ENCODE measurements around the gene FAM193B.

FAM193B gene

DNA sequence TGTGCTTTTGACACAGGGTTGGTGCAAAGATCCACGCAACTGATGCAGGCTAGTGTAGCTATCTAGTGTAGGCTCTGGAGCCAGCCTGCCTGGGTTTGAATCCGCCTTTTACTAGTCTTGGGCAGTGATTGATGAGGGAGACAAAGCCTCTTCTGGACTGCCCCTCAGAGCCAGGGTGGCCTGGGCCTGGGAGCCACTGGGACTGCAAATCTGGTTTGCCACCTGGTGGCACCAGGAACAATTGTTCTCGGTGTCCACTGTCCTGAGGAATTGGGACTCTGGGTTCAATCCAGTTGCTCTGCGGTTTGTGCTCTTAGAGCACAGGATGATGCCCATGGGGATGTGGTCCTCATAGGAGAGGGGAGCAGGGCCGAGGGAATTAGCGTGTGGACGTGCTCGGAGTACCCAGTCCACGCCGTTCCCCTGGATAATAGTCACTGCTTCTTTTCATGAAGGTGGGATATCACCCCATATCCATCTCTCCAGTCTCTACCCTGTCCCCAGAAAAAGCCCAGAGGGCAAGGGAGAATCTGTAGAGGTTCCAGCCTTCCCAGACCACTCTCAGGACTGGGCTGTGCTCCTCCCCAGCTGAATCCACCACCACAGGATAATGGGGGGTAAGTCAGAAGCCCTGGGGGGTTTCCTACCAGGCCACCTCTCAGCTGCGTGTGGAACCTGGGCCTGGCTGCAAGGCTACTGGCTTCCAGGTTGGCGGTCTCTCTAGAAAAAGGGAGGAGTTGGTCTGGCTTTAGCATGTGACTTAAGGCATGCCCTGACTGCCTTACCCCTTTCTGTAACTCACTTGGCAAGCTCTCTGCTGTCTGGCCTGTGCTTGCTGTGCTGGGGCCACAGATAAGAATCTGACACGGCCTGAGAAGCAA, 47.5 kb upstream of the FAM193B start:
- H3K9me3 ChIP-seq (ENCODE audit: insufficient read depth, low read depth, low read length) = no peaks in the 10 kb centered on the region
- H3K4me2 ChIP-seq (ENCODE audit: low read length) = no peak overlapping the region
- WGBS (ENCODE audit: extremely low coverage, insufficient coverage, insufficient read length) = no CpG with 5 or more reads among the region's 13 CpGs
- H2BK12ac ChIP-seq (ENCODE audit: low read length) = no peak overlapping the region
- H3K23ac ChIP-seq (ENCODE audit: low read length) = no peak overlapping the region
- peaks cover 5% of the 10 kb centered on the region for H3K79me1 ChIP-seq (ENCODE audit: low read length)
- H3K4me3 ChIP-seq (ENCODE audit: low read depth, low read length) = no peak overlapping the region
- H3K36me3 ChIP-seq (ENCODE audit: control insufficient read depth in 1 of 2, insufficient read depth in 2 of 2, low read length in 2 of 2) = peaks cover 11% of the 10 kb centered on the region in 2 experiments
- no peak overlapping the region for H3K14ac ChIP-seq (ENCODE audit: low read length)
- peaks cover 6% of the 10 kb centered on the region for H3K79me2 ChIP-seq (ENCODE audit: control insufficient read depth, insufficient read depth, low read length, poor library complexity)
- H3K4me1 ChIP-seq (ENCODE audit: control insufficient read depth in 1 of 2, insufficient read depth in 2 of 2, low read length in 2 of 2) = peaks cover 0 to 8% of the 10 kb centered on the region in 2 experiments
- no peak overlapping the region for H2BK120ac ChIP-seq (ENCODE audit: insufficient read depth, low read length, poor library complexity)
- no peak overlapping the region for H4K8ac ChIP-seq (ENCODE audit: low read depth, low read length)
- H2BK5ac ChIP-seq (ENCODE audit: low read depth, low read length, poor library complexity) = no peak overlapping the region
- no peak overlapping the region for H2AFZ ChIP-seq (ENCODE audit: insufficient read depth, low read length, poor library complexity)
- no peak overlapping the region for H2AK5ac ChIP-seq (ENCODE audit: low read length)
- DNase-seq = no peak
- H3K27ac ChIP-seq (ENCODE audit: low read depth, low read length) = no peak overlapping the region
- no peak overlapping the region for H4K12ac ChIP-seq (ENCODE audit: low read depth, low read length)
- H3K18ac ChIP-seq (ENCODE audit: low read length) = no peak overlapping the region
- H3K27me3 ChIP-seq (ENCODE audit: insufficient read depth, low read length) = no peaks in the 10 kb centered on the region
- no peak overlapping the region for H3K4ac ChIP-seq (ENCODE audit: low read depth, low read length)
- H4K91ac ChIP-seq (ENCODE audit: low read depth, low read length) = no peak overlapping the region
- H3K9ac ChIP-seq (ENCODE audit: low read length) = no peak overlapping the region

DNA sequence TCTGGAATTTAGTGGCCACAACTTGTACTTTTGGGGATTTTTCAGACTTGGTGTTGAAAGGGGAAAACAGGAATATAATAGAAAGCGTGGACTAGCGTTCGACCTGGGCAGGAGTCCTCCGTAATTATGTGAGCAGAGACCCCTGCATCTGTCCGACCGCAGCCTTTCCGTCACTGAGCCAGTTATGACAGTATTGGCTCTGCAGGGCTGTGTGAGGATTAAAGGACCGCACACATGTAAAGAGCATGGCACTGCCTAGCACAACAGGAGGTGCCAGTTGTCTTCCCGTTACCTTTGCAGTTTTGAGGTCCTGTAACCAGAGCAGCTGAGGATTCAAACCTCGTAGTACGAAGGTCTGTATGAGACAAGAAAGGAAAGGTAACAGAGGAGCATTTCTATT, 46.8 kb upstream of the FAM193B start:
- no CpG with 5 or more reads among the region's 11 CpGs for WGBS (ENCODE audit: extremely low coverage, insufficient coverage, insufficient read length)
- H3K4me3 ChIP-seq (ENCODE audit: low read depth, low read length) = no peak overlapping the region

DNA sequence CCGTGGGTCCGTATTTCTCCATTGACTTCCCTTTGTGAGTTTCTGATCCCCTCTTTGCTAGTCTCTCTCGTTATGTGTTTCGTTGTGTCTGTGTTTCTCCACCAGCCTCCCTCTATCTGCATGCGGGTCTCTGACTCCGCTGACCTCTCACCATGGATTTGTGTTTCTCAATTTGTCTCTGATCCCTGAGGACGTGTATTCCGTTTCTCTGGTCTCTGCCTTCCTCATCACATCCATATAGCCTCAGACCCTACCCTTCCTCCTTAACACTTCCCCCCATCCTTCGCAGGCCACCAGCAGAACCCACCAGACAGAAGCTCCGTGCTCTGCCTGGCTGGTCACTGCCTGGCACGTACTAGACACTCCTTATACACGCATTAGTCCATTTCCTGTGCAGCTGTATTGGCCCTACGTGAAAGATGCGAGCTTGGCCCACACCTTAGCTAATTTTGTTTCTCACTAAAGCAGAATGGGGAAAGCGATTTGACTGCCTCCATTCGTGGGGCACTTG, 46.2 kb upstream of the FAM193B start:
- Histone ChIP-seq H2BK120ac (ENCODE audit: insufficient read depth, low read length, poor library complexity) (no peak overlapping the region), H4K8ac (ENCODE audit: low read depth, low read length) (peak overlapping the region; percentile 89), H3K27ac (ENCODE audit: low read depth, low read length) (no peak overlapping the region), H3K79me1 (ENCODE audit: low read length) (peaks cover 5% of the 10 kb centered on the region), H3K4me1 (ENCODE audit: control insufficient read depth in 1 of 2, insufficient read depth in 2 of 2, low read length in 2 of 2) (peaks cover 0 to 8% of the 10 kb centered on the region in 2 experiments), H4K12ac (ENCODE audit: low read depth, low read length) (no peak overlapping the region), H3K18ac (ENCODE audit: low read length) (no peak overlapping the region), H2AFZ (ENCODE audit: insufficient read depth, low read length, poor library complexity) (peak overlapping the region; percentile 57), H3K79me2 (ENCODE audit: control insufficient read depth, insufficient read depth, low read length, poor library complexity) (peaks cover 6% of the 10 kb centered on the region), H3K36me3 (ENCODE audit: control insufficient read depth in 1 of 2, insufficient read depth in 2 of 2, low read length in 2 of 2) (peaks cover 18 to 21% of the 10 kb centered on the region in 2 experiments), H3K4me2 (ENCODE audit: low read length) (peak overlapping the region; percentile 84), H3K4me3 (ENCODE audit: low read depth, low read length) (peak overlapping the region; percentile 89), H3K4ac (ENCODE audit: low read depth, low read length) (no peak overlapping the region), H3K23ac (ENCODE audit: low read length) (no peak overlapping the region), H3K9me3 (ENCODE audit: insufficient read depth, low read depth, low read length) (no peaks in the 10 kb centered on the region), H3K9ac (ENCODE audit: low read length) (peak overlapping the region; percentile 14), H4K91ac (ENCODE audit: low read depth, low read length) (peak overlapping the region; percentile 64), H2AK5ac (ENCODE audit: low read length) (no peak overlapping the region), H2BK12ac (ENCODE audit: low read length) (no peak overlapping the region), H3K27me3 (ENCODE audit: insufficient read depth, low read length) (no peaks in the 10 kb centered on the region), H2BK5ac (ENCODE audit: low read depth, low read length, poor library complexity) (no peak overlapping the region), H3K14ac (ENCODE audit: low read length) (no peak overlapping the region)
- peak; percentile 65 to 76 for DNase-seq
- WGBS (ENCODE audit: extremely low coverage, insufficient coverage, insufficient read length) = no CpG with 5 or more reads among the region's 16 CpGs

More for the DNA sequence above, 46.8 kb upstream of the FAM193B start:
- Histone ChIP-seq H3K23ac (ENCODE audit: low read length) (no peak overlapping the region), H2BK5ac (ENCODE audit: low read depth, low read length, poor library complexity) (no peak overlapping the region), H3K79me1 (ENCODE audit: low read length) (peaks cover 5% of the 10 kb centered on the region), H3K18ac (ENCODE audit: low read length) (no peak overlapping the region), H2AFZ (ENCODE audit: insufficient read depth, low read length, poor library complexity) (no peak overlapping the region), H3K36me3 (ENCODE audit: control insufficient read depth in 1 of 2, insufficient read depth in 2 of 2, low read length in 2 of 2) (peaks cover 18% of the 10 kb centered on the region in 2 experiments), H4K91ac (ENCODE audit: low read depth, low read length) (no peak overlapping the region), H3K14ac (ENCODE audit: low read length) (no peak overlapping the region), H3K4ac (ENCODE audit: low read depth, low read length) (no peak overlapping the region), H3K9me3 (ENCODE audit: insufficient read depth, low read depth, low read length) (no peaks in the 10 kb centered on the region), H3K27ac (ENCODE audit: low read depth, low read length) (no peak overlapping the region), H3K4me1 (ENCODE audit: control insufficient read depth in 1 of 2, insufficient read depth in 2 of 2, low read length in 2 of 2) (peaks cover 0 to 8% of the 10 kb centered on the region in 2 experiments), H4K8ac (ENCODE audit: low read depth, low read length) (no peak overlapping the region), H3K9ac (ENCODE audit: low read length) (no peak overlapping the region), H3K79me2 (ENCODE audit: control insufficient read depth, insufficient read depth, low read length, poor library complexity) (peaks cover 6% of the 10 kb centered on the region), H2BK12ac (ENCODE audit: low read length) (no peak overlapping the region), H4K12ac (ENCODE audit: low read depth, low read length) (no peak overlapping the region), H2AK5ac (ENCODE audit: low read length) (no peak overlapping the region), H3K27me3 (ENCODE audit: insufficient read depth, low read length) (no peaks in the 10 kb centered on the region), H2BK120ac (ENCODE audit: insufficient read depth, low read length, poor library complexity) (no peak overlapping the region), H3K4me2 (ENCODE audit: low read length) (peak overlapping the region; percentile 84)
- no peak for DNase-seq

DNA sequence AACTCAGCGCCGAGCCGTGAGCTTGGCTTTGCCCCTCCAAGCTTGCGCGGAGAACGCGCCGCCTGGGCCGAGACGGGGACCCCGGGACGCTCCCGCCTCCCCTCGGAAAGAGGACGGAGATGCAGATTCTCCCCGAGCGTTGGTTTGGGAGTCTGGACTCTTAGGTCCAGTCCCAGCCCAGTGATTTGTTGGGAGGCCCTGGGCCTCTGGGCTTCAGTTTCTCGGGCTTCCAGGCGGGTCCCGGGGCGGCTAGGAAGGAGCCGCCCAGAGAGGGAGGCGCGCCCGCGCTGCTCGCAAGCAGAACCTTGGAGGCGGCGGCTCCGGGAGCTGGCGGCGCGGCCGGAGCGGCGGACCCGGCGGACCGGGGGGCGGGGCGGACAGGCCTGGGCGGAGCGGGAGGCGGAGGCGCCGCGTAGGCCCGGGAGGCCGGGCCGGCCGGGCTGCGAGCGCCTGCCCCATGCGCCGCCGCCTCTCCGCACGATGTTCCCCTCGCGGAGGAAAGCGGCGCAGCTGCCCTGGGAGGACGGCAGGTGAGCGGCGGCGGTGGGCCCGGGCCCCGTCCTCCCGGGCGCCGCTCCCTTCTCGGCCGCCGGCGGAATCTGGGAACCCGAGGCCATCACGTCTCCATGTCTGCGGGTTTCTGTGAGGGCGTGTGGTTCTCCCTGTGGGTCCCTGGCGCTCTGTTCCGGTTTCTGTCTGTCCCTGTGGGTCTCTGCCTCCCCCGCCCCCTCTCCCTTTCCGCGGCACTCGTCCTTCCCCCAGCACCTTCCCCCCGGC, 45.6 kb upstream of the FAM193B start, which contains the start of gene B4GALT7:
TSS of gene B4GALT7 (plus strand) at position 402 of the 777 bp plus-strand sequence. CDS start at position 481, 79 bp downstream.
- H4K8ac ChIP-seq (ENCODE audit: low read depth, low read length) = peak within 1 kb of the TSS; percentile 93
- peaks cover 5% of the 10 kb centered on the region for H3K79me1 ChIP-seq (ENCODE audit: low read length)
- peaks cover 6% of the 10 kb centered on the region for H3K79me2 ChIP-seq (ENCODE audit: control insufficient read depth, insufficient read depth, low read length, poor library complexity)
- no CpG with 5 or more reads among the region's 86 CpGs for WGBS (ENCODE audit: extremely low coverage, insufficient coverage, insufficient read length)
- no peak within 1 kb of the TSS for H2BK5ac ChIP-seq (ENCODE audit: low read depth, low read length, poor library complexity)
- H3K23ac ChIP-seq (ENCODE audit: low read length) = no peak within 1 kb of the TSS
- peak within 1 kb of the TSS; percentile 60 for H4K12ac ChIP-seq (ENCODE audit: low read depth, low read length)
- peak within 1 kb of the TSS; percentile 76 for H2AFZ ChIP-seq (ENCODE audit: insufficient read depth, low read length, poor library complexity)
- peak within 1 kb of the TSS; percentile 62 for H3K18ac ChIP-seq (ENCODE audit: low read length)
- peak; percentile 59 to 86 for DNase-seq
- H3K36me3 ChIP-seq (ENCODE audit: control insufficient read depth in 1 of 2, insufficient read depth in 2 of 2, low read length in 2 of 2) = peaks cover 19 to 27% of the 10 kb centered on the region in 2 experiments
- H3K4ac ChIP-seq (ENCODE audit: low read depth, low read length) = peak within 1 kb of the TSS; percentile 59
- peak within 1 kb of the TSS; percentile 84 for H3K9ac ChIP-seq (ENCODE audit: low read length)
- no peaks in the 10 kb centered on the region for H3K9me3 ChIP-seq (ENCODE audit: insufficient read depth, low read depth, low read length)
- no peak within 1 kb of the TSS for H2BK12ac ChIP-seq (ENCODE audit: low read length)
- H3K4me3 ChIP-seq (ENCODE audit: low read depth, low read length) = peak within 1 kb of the TSS; percentile 89
- no peaks in the 10 kb centered on the region for H3K27me3 ChIP-seq (ENCODE audit: insufficient read depth, low read length)
- peak within 1 kb of the TSS; percentile 64 for H4K91ac ChIP-seq (ENCODE audit: low read depth, low read length)
- H3K27ac ChIP-seq (ENCODE audit: low read depth, low read length) = peak within 1 kb of the TSS; percentile 66
- H2BK120ac ChIP-seq (ENCODE audit: insufficient read depth, low read length, poor library complexity) = peak within 1 kb of the TSS; percentile 37
- H3K4me1 ChIP-seq (ENCODE audit: control insufficient read depth in 1 of 2, insufficient read depth in 2 of 2, low read length in 2 of 2) = peaks cover 0 to 8% of the 10 kb centered on the region in 2 experiments
- no peak within 1 kb of the TSS for H2AK5ac ChIP-seq (ENCODE audit: low read length)
- peak within 1 kb of the TSS; percentile 74 for H3K14ac ChIP-seq (ENCODE audit: low read length)
- peak within 1 kb of the TSS; percentile 84 for H3K4me2 ChIP-seq (ENCODE audit: low read length)
